ENCODE results near the gene AFDN. TPM values are rescaled to one million over a fixed set of nuclear protein-coding genes. Genes with fewer than 3 reads are reported as not detected.

AFDN gene
- polyA plus RNA-seq, 1 experiment = 20.4 TPM

DNA sequence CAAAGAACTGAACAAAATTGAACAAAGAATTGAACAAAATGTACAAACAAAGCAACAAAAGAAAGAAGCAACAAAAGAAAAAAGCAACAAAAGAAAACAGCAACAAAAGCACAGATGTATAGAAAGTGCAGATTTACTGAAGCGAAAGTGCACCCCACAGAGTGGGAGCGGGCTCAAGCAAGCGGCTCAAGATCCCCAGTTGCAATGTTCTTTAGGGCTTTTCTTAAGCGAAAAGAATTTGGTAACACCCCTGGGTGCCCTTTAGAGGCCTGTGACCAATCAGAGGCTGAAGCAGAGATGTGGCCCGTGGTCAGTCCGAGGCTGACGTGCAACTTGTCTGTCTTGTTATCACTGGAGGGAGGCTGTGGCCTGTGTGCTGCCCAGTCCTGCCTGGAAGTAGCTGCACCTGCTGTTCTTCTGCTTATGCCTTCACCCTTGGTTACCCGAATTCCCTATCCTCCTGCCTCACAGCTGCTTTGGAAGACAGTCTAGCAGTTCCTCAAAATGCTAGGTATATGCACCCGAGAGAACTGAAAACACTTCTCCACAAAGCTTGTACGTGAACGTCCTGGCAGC is 157.5 kb downstream of the AFDN start:
- CTCF ChIA-PET = interaction anchor here (1.2 kb wide), 1 partner anchor 23 kb away, joined by 3 read pairs; no protein-coding TSS in a partner anchor
- no peaks in the 10 kb centered on the region for H3K36me3 ChIP-seq (ENCODE audit: control insufficient read depth, insufficient read depth, low read length)
- TF ChIP-seq, protein P1, sequence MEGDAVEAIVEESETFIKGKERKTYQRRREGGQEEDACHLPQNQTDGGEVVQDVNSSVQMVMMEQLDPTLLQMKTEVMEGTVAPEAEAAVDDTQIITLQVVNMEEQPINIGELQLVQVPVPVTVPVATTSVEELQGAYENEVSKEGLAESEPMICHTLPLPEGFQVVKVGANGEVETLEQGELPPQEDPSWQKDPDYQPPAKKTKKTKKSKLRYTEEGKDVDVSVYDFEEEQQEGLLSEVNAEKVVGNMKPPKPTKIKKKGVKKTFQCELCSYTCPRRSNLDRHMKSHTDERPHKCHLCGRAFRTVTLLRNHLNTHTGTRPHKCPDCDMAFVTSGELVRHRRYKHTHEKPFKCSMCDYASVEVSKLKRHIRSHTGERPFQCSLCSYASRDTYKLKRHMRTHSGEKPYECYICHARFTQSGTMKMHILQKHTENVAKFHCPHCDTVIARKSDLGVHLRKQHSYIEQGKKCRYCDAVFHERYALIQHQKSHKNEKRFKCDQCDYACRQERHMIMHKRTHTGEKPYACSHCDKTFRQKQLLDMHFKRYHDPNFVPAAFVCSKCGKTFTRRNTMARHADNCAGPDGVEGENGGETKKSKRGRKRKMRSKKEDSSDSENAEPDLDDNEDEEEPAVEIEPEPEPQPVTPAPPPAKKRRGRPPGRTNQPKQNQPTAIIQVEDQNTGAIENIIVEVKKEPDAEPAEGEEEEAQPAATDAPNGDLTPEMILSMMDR (IDR thresholded peaks at IDR 0.05; ENCODE audit: insufficient read depth, low read depth, low read length) = no peak
- POLR2A ChIA-PET = no interaction called here
- no peaks in the 10 kb centered on the region for H3K27me3 ChIP-seq (ENCODE audit: control insufficient read depth, insufficient read depth, low read length)
- no peak for DNase-seq (ENCODE audit: low read depth)
- H3K4me3 ChIP-seq (ENCODE audit: low read depth, low read length) = no peak overlapping the region

DNA sequence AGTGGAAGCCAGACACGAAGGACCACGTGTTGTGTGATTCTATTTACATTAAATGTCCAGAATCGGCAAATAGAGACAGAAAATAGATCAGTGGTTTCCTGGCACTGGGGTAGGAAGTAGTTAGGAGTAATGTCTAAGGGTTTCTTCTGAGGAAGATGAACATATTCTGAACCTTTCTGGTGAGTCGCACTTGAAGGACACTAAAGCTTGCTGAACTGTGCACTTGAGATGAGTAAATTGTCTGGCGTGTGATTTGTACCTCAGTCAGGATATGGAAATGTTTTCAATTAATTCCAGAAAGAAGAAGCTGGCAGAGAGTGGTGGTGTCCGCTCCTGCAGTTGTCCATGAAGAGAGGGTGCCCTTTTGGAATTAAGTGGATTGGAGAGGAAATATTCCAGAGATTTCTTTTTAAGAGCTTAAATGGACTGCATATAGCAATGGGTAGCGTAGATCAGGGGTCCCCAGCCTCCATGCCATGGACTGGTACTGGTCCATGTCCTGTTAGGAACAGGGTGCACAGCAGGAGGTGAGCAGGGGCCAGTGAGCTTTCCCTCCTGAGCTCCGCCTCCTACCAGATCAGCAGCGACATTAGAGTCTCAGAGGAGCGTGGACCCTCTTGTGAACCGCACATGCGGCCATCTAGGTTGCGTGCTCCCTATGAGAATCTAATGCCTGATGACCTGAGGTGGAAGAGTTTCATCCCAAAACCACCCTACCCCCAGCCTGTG is 158.3 kb downstream of the AFDN start:
- DNase-seq (ENCODE audit: low read depth) = no peak
- H3K4me3 ChIP-seq (ENCODE audit: low read depth, low read length) = no peak overlapping the region
- ChIA-PET POLR2A (no interaction called here), CTCF (interaction anchor here (1.2 kb wide), 1 partner anchor 23 kb away, joined by 3 read pairs; no protein-coding TSS in a partner anchor)
- TF ChIP-seq, protein P1 (IDR thresholded peaks at IDR 0.05; ENCODE audit: insufficient read depth, low read depth, low read length) = no peak
- H3K27me3 ChIP-seq (ENCODE audit: control insufficient read depth, insufficient read depth, low read length) = no peaks in the 10 kb centered on the region
- no peaks in the 10 kb centered on the region for H3K36me3 ChIP-seq (ENCODE audit: control insufficient read depth, insufficient read depth, low read length)

DNA sequence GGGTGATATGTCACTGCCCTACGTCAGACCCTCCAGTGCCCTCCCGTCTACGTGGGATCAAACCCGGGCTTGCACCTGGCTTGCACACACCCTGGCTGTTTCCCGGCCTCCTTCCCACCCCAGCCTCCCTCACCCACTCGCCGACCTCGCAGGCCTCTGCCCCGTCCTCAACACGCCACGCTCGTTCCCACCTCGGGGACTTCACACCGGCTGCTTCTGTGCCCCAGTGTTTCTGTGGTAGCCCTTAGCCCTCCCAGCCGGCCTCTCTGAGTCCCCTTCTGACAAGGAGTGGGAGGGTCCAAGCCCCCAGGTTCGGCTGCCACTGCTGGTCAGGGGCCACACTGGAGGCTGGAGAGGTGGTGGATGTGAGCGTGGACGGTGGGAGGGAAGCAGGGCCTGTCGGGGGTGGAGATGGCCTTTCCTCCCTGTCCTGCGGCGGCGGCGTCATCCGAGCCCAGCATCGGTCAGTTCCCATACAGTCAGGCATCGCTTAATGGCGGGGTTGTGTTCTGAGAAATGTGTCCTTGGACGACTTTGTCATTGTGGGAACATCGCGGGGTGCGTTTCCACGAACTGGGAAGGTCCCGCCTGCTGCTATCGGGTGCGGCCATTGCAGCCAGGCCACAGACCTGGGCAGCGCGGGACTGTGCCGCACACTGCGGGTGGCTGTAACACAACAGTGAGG is 159.3 kb downstream of the AFDN start:
- ChIA-PET CTCF (no interaction called here), POLR2A (no interaction called here)
- no peaks in the 10 kb centered on the region for H3K27me3 ChIP-seq (ENCODE audit: control insufficient read depth, insufficient read depth, low read length)
- no peaks in the 10 kb centered on the region for H3K36me3 ChIP-seq (ENCODE audit: control insufficient read depth, insufficient read depth, low read length)
- TF ChIP-seq, protein P1 (IDR thresholded peaks at IDR 0.05; ENCODE audit: insufficient read depth, low read depth, low read length) = no peak
- DNase-seq (ENCODE audit: low read depth) = no peak
- no peak overlapping the region for H3K4me3 ChIP-seq (ENCODE audit: low read depth, low read length)

DNA sequence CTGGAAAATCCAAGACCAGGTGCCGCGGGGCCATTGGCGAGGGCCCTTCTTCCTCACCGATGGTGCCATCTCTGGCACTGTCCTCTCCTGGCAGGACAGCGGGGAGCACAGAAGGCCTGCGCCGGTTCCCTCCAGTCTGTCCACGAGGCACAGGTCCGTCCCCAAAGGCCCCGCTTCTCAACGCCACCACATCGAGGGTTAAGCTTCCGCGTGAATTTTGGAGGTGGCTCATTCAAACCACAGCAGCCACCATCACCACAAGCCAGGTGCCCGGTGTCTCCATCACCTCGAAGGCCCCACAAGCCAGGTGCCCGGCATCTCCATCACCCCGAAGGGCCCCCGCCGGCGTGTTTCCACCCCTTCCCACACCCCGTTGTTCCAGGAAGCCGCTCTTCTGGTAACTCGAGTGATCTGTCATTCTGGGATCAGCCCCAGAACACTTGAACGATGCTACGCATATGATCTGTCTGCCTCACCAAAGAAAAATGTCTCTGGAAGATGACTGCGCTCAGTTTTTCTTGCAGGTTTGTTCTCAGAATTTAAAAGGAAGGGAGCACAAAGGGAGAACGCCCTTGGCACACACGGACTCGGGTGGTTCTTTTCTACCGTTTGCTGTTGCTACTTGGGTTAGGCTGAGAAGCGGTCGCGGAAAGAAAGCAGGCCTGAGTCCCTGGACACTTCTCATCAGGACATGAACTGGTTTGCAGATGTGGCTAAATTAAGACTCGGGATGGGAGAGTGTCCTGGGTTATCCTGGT is 160.9 kb downstream of the AFDN start:
- H3K36me3 ChIP-seq (ENCODE audit: control insufficient read depth, insufficient read depth, low read length) = no peaks in the 10 kb centered on the region
- CTCF ChIA-PET = no interaction called here
- no peaks in the 10 kb centered on the region for H3K27me3 ChIP-seq (ENCODE audit: control insufficient read depth, insufficient read depth, low read length)
- DNase-seq (ENCODE audit: low read depth) = no peak
- TF ChIP-seq, protein P1 (IDR thresholded peaks at IDR 0.05; ENCODE audit: insufficient read depth, low read depth, low read length) = no peak
- POLR2A ChIA-PET = no interaction called here
- no peak overlapping the region for H3K4me3 ChIP-seq (ENCODE audit: low read depth, low read length)

DNA sequence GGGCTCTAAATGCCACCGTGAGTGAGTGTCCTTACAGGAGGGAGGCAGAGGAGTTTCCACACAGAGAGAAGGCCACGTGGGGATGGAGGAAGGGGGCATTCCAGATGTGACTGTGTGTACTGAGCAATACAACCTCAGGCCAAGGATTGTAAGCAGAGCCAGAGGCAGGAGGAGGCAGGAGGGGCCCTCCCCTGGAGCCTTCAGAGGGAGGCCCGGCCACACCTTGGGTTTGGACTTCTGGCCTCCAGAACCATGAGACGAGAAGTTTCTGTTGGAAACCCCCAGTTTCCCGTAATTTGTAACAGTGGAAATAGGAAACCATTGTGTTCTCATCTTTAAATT is 161.4 kb downstream of the AFDN start:
- ChIA-PET CTCF (no interaction called here), POLR2A (no interaction called here)
- no peaks in the 10 kb centered on the region for H3K36me3 ChIP-seq (ENCODE audit: control insufficient read depth, insufficient read depth, low read length)
- H3K4me3 ChIP-seq (ENCODE audit: low read depth, low read length) = no peak overlapping the region
- H3K27me3 ChIP-seq (ENCODE audit: control insufficient read depth, insufficient read depth, low read length) = no peaks in the 10 kb centered on the region
- TF ChIP-seq, protein P1 (IDR thresholded peaks at IDR 0.05; ENCODE audit: insufficient read depth, low read depth, low read length) = no peak
- DNase-seq (ENCODE audit: low read depth) = no peak
